EH (cell line): ENCODE measurements around the gene ZGLP1.

Source experiments
- DNase-seq: peaks from one replicate; pipeline ENCODE4 v3.0.0-alpha.2; 2015; ENCODE audit warnings: low read depth

ZGLP1 gene

GRCh38 chr19:10327793-10328192 is 18.2 kb upstream of the ZGLP1 start:
- DNase-seq, result no peak

GRCh38 chr19:10325732-10326131 is 16.1 kb upstream of the ZGLP1 start:
- DNase-seq, result no peak

GRCh38 chr19:10321874-10322835 is 12.5 kb upstream of the ZGLP1 start:
- no peak for DNase-seq

GRCh38 chr19:10321417-10321797 is 11.8 kb upstream of the ZGLP1 start:
- no peak for DNase-seq

- DNase-seq, result no peak
Observed at GRCh38 chr19:10320602-10321416, 11.2 kb upstream of the ZGLP1 start.

GRCh38 chr19:10318807-10319682 is 9.4 kb upstream of the ZGLP1 start:
- DNase-seq, result no peak

GRCh38 chr19:10317857-10318462 is 8.3 kb upstream of the ZGLP1 start:
- no peak for DNase-seq

GRCh38 chr19:10317045-10317856 is 7.6 kb upstream of the ZGLP1 start:
- DNase-seq, result no peak

GRCh38 chr19:10316229-10317044 is 6.8 kb upstream of the ZGLP1 start:
- DNase-seq, result no peak

- DNase-seq, result peak; percentile 79
Observed at GRCh38 chr19:10315335-10316214, 6.0 kb upstream of the ZGLP1 start, which contains the start of gene FDX2. FDX2 (minus strand) TSS chr19:10316015; CDS start chr19:10315996, 19 bp downstream.

GRCh38 chr19:10306327-10306726 is 3.3 kb downstream of the ZGLP1 start:
- no peak for DNase-seq

- peak; percentile 70 for DNase-seq
Observed at GRCh38 chr19:10305139-10305806, 4.3 kb downstream of the ZGLP1 start.

- DNase-seq, result peak; percentile 9
Observed at GRCh38 chr19:10299545-10300458, 9.8 kb downstream of the ZGLP1 start.

- DNase-seq, result no peak
Observed at GRCh38 chr19:10295847-10296591, 13.6 kb downstream of the ZGLP1 start.

- DNase-seq, result no peak
Observed at GRCh38 chr19:10295305-10295846, 14.2 kb downstream of the ZGLP1 start.

- DNase-seq, result no peak
Observed at GRCh38 chr19:10294368-10294697, 15.3 kb downstream of the ZGLP1 start.
